ENCODE measurements around the gene OPRL1.

The OPRL1 gene

DNA sequence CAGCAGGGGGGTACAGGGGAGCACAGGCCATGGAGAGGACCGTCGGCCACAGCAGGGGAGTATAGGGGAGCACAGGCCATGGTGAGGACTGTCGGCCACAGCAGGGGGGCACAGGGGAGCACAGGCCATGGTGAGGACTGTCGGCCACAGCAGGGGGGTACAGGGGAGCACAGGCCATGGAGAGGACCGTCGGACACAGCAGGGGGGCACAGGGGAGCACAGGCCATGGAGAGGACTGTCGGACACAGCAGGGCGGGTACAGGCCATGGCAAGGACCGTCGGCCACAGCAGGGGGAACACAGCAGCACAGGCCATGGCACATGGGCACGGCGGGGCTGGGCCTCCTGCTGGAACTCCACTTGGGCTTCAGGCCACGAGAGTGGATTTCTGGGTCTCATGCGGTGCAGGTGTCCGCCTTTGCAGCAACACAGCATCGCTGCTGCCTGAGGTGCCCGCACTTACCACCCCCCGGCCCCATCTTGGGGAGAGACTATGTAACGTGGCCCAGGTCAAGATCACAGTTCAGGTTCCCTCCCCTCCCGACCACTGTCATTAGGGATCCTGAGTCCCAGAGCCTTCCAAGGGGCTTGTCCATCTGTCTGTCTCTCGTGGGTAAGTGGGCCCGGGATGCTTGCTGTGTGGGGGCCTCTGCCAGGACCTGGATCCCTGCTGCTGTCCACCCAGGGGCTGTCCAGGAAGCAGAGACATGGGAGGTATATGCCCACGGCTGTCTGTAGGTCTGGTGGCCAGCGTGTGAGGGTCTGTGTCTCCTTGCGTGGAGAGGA, 25.0 kb downstream of the OPRL1 start:
- no peak for DNase-seq (ENCODE audit: low spot score)

GRCh38 chr20:64105846-64106434, 26.1 kb downstream of the OPRL1 start:
- no peak for DNase-seq (ENCODE audit: low spot score)

DNA sequence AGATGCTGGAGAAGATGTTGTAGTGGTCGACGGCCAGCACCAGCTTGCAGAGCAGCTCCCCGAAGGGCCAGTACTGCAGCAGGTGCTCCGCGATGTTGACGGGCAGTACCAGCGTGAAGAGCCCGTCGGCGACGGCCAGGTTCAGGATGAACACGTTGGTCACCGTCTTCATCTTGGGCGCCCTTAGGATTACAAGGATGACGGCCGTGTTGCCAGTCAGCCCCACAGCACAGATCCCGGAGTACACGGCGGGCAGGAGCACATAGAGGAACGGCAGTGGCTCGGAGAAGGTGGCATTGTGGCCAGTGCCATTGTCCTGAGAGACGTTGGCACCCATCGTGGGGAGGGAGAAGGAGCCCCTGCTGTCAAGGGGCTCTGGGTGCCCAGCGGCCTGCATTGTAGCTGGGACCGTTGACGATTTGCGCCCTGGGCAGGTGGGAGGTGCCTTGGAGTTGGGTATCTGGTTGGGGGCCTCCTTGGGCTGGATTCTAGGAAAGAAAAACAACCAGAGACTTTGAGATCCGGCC, 26.6 kb downstream of the OPRL1 start:
- no peak for DNase-seq (ENCODE audit: low spot score)

- DNase-seq (ENCODE audit: low spot score), result no peak
Observed at GRCh38 chr20:64106981-64107735, 27.3 kb downstream of the OPRL1 start, which contains the start of gene NPBWR2. NPBWR2 (minus strand) TSS chr20:64107565; CDS start chr20:64106831, 734 bp downstream.

DNA sequence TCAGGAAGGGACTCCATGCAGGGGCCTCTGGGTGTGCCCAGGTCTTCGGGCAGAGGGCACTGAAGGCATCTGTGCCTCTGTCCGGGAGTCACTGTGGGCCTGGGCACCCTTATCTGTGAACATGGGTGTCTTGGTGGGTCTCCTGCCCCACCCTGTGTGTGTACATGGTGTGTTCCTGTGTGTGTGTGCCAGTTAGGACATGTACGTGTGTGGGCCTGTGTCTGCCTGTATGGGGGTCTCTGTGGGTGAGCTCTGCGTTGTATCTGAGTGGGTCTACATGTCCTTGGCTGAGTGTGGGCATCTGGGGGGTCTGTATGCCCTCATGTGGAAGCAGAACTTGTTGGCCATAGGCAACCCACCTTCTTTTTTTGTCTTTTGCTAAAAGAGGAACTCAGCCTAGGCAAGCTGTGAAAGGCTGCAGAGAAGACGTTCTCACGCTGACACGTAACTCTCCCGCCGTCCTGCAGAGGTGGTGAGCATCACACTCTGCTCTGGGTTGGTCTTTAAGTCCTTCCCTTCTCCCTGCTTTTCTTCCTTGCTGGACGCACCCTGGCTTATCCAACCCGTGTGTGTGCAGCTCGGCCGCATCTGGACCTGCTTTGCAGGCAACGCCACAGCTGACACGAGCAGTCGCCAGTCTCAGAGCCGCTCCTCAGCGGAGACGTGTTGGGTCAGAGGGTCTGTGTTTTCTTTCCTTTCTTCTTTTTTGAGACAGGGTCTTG, 28.0 kb downstream of the OPRL1 start:
- no peak for DNase-seq (ENCODE audit: low spot score)

GRCh38 chr20:64108731-64109681, 29.1 kb downstream of the OPRL1 start:
- DNase-seq (ENCODE audit: low spot score), result no peak

- no peak for DNase-seq (ENCODE audit: low spot score)
Observed at GRCh38 chr20:64109831-64110391, 30.0 kb downstream of the OPRL1 start.

GRCh38 chr20:64110411-64111068, 30.7 kb downstream of the OPRL1 start:
- no peak for DNase-seq (ENCODE audit: low spot score)

DNA sequence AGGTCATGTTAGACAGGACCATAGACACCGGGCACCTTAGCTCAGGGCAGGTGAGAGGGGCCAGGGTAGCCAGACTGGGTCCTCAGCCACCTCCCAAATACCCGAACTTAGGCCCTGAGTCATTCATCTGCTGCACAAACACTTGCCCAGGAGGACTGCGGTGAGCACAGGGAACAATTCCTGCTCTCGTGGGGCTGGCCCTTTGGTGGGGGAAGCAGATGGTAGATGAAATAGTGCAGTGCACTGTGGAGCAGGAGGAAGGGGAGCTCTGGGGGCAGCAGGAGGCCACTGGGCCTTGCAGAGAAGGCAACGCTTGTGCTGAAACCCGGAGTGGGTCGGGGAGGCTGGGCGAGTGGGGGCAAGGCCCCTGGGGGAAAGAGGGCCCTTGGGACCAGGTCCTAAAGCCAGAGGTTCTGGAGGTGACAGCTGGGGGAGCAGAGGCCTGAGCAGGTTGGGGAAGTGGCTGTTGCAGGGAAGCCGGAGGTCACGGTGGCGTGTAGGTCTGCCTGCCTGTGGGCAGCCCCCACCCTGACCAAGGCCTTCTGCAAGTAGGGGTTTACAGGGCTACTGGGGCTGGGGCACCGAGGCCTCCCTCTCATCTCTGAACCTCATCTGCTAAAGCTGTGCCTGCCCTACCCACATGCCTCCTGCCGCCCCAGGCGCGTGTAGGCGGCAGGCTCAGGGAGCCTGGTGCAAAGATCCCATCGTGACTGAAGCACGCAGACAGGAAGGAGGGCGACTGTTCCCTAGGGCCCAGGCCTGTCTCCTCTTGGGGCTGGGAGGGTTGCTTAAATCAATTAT, 32.2 kb downstream of the OPRL1 start:
- no peak for DNase-seq (ENCODE audit: low spot score)

DNA sequence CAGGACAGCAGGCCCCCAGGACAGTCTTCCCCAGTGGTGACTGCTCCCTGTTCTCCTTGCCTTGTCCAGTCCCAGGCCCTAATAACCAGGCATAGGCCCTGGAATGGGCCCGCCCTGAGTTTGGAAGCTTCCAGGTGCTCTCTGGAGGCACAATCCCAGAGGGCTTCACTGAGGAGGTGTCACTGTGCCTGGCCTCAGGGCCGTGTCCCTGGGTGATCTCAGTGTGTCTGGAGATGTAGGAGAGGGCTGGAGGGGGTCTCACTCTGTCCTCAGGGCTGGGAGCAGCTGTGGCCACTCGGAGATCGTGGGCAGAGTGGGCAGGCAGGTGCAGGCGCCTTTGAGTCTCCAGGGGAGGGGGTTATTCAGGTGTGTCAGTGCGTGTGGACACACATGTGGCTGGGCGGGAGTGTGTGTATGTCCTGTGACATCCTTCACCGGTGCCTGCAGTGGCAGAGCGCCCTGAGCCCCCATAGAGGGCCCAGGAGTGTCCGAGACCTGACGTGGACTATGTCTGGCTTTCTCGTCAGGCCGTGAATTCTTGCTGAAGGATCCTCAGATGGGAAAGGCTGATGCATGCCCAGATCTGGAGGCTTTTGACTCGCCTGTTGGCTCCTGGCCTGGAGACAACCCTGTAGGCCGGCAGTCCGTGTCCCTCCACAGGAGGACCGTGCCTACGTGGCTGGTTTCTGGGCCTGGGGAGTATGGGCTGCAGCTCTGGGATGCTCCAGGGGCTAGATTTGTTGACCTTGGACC, 33.0 kb downstream of the OPRL1 start:
- DNase-seq (ENCODE audit: low spot score), result no peak

DNA sequence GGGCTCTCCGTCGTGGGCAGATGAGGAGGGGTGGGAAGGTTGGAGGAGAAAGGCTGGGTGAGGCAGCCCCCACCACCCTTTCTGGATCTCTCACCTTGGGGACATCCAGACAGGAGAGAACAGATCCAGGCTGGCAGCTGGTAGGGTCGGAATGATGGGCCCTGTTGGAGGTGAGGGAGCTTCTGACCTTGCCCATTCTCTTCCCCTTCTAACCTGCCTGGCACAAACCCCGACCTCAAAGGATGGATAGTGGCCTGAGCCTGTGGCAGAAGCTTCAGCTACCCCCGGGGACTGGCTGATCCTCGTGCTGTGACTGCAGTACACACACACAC, 33.5 kb downstream of the OPRL1 start:
- no peak for DNase-seq (ENCODE audit: low spot score)

DNA sequence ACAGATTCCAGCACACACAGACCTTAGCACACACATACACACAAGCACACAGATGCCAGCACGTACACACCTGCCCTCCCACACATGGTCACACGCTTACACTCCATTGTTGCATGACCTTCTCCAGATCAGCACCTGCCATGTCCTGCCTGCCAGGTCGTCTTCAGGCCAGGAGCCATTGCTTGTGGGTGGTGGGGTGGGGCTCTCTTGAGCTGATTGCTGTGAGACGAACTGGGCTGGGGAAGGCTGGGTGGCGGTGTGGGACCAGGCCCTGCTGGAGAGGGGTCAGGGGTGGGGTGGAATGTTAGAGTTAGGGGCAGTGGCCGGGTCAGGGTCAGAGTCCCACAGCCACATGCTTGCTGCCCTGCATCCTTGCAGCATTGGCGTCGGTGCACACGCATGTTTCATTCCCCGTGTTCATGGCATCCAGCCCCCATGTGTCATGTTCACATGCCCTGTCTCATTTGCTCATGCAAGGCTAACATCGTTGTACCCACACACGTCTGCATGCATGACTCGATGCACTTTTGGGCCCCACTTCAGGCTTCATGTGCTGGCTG, 34.0 kb downstream of the OPRL1 start:
- no peak for DNase-seq (ENCODE audit: low spot score)

- no peak for DNase-seq (ENCODE audit: low spot score)
Observed at GRCh38 chr20:64114356-64114971, 34.6 kb downstream of the OPRL1 start.

- no peak for DNase-seq (ENCODE audit: low spot score)
Observed at GRCh38 chr20:64115171-64115911, 35.5 kb downstream of the OPRL1 start.

GRCh38 chr20:64116016-64116415, 36.1 kb downstream of the OPRL1 start:
- no peak for DNase-seq (ENCODE audit: low spot score)

DNA sequence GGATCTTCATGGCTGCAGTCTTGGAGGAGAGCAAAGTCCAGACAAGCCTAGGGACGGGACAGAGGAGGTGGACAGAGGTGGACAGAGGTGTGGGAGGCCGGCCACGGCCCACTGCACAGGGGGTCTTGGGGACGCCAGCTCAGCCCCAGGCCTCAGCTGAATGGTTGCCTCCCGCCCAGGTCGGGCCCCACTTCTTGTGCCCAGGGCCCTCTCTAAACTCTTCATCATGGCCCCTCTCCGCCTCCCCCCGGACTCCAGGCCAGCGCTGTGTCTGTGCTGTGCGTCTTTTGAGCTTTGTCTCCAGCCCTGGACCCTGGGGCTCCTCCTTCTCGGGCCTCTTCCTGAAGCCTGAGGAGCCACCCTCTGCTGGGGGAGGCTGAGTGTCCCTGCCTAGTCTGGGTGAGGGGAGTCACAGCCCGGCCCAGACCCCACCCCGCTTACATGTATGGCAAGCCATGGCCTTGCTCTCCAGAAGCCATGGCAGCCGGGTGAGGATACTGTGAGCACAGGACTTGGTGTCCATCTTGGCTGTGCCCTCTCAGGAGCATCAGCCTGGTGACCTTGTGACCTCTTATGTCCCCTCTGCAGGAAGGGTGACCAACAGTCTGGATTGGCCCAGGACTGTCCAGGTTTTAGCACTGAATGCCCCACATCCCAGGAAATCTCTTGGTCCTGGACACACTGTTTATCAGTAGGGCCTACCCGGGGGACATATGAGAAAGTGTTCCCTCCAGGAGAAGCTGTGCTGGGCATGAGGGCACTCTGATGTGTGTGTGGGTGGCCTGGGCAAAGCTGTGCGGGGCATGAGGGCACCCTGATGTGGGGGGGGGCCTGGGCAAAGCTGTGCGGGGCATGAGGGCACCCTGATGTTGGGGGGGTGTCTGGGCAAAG, 36.9 kb downstream of the OPRL1 start:
- DNase-seq (ENCODE audit: low spot score), result no peak
